A673 (cell line): ENCODE results near the gene FPR2.

Source experiments
- CTCF ChIP-seq: fragments of 300-800, 200-600 bp; sonication (generic); conservative IDR thresholded peaks from 2 replicates; pipeline ENCODE4 v1.5.1; 2017; ENCODE audit warnings: low read depth, mild to moderate bottlenecking, antibody characterized with exemption, low read length, moderate library complexity, mixed read lengths
- EZH2 ChIP-seq: fragments of 200-600 bp; sonication (generic); IDR thresholded peaks from 2 replicates; pipeline ENCODE4 v1.6.1; 2017; ENCODE audit warnings: borderline replicate concordance, low read depth, mild to moderate bottlenecking, mixed read lengths, antibody characterized with exemption, low read length; ENCODE audit not compliant: poor library complexity, severe bottlenecking

DNA sequence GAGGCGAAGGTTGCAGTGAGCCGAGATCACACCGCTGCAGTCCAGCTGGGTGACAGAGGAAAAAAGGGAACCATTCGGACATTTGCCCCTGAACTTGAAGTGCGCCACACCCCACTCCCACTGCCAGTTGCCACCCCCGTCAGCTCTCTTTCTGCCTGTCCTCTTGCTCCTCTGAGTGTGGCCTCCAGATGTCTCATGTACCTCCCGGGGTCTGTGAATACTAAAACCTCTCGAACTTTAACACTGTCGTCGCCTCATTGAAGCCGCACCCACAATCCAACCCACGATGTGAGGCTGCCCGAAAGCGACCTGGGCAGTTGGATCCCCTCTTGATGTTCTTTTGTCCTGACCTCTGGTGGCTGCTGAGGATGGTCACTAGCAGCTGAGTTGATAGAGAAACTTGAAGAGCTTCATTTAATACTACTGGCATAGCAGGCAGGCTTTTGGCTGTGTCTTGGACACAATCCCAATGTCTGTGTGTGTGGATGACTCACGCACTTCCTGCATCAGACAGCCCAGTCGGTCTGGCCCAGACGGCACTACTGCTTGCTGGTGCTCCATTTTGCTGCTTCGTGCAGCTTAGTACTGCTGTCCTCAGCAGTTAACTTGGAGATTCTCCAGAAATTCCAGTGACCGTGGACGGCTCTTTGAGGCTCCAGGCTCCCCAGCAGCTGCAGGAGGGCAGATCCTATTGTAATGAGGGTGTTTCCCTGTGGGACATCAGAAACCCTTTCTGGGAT, 38.2 kb downstream of the FPR2 start:
- no peak for TF ChIP-seq EZH2
- TF ChIP-seq CTCF, result no peak
